HUES6 (cell line): ENCODE measurements around the gene NOG.

Experiments used
- H3K27ac ChIP-seq: 2 replicates; pipeline ENCODE4 v1.7.0; 2013; ENCODE audit warnings: low read depth, mild to moderate bottlenecking, low read length, inconsistent platforms
- H3K27me3 ChIP-seq: 2 replicates; pipeline ENCODE4 v1.6.1; 2013; ENCODE audit warnings: low read length; ENCODE audit not compliant: control insufficient read depth, insufficient read depth
- H3K36me3 ChIP-seq: 2 replicates; pipeline ENCODE4 v1.6.1; 2013; ENCODE audit warnings: low read length; ENCODE audit not compliant: control insufficient read depth, insufficient read depth
- H3K4me1 ChIP-seq: 2 replicates; pipeline ENCODE4 v1.6.1; 2013; ENCODE audit warnings: low read length; ENCODE audit not compliant: control insufficient read depth, insufficient read depth
- H3K4me3 ChIP-seq: 2 replicates; pipeline ENCODE4 v1.5.1; 2013; ENCODE audit warnings: low read depth, low read length
- H3K9ac ChIP-seq: one replicate; pipeline ENCODE4 v1.6.1; 2013; ENCODE audit warnings: mild to moderate bottlenecking, low read length
- H3K9me3 ChIP-seq: 2 replicates; pipeline ENCODE4 v1.6.1; 2013; ENCODE audit warnings: low read depth, low read length; ENCODE audit not compliant: control insufficient read depth, insufficient read depth

The NOG gene

DNA sequence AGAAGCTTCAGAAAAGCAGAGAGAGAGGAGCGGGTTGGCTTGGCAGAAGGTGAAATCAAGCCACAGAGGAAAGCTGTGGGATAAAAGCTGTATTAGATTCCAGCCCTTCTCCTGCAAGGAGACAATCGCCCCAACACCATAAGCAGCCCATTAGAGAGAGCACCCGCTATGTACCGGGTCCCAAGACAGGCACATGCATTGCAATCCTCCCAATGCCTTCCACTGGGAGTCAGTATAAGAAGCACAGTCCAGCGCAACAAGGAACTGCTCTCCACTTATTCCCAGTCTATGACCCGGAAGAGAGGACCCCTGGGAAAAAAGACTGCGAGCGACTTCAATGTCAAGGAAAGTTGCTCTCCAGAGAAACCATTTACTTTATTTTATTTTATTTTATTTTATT, 43.8 kb downstream of the NOG start:
- no peaks in the 10 kb centered on the region for H3K9me3 ChIP-seq
- H3K36me3 ChIP-seq: no peaks in the 10 kb centered on the region
- H3K4me3 ChIP-seq: no peak overlapping the region
- H3K27me3 ChIP-seq: peaks cover 19% of the 10 kb centered on the region
- H3K4me1 ChIP-seq: peaks cover 3% of the 10 kb centered on the region; the same call in 1 of the 2 replicates
- H3K27ac ChIP-seq: no peak overlapping the region
- H3K9ac ChIP-seq: no peak overlapping the region

DNA sequence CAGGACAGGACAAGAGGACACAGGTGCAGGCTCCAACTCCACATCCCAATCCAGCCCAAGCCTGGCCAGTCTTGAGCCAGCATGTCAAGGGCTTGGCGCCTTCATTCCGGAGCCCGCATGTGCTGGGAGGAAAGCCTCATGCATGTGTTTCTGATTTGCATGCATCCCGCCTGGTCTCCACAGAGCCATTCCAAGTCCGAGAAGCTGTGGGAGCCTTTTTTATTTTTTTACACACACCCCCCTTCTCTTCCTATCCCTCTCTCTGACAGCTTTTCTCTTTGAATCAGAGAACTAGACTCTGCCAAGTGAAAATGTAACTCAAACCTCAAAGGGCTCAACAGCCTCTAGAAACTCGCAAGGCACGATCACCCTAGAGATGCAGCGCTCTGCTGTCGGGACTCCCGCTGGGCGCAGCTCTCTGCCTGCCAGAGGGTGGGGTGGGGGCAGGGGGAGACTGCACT, 45.1 kb downstream of the NOG start:
- no peak overlapping the region for H3K9ac ChIP-seq
- no peaks in the 10 kb centered on the region for H3K36me3 ChIP-seq
- peaks cover 19% of the 10 kb centered on the region for H3K27me3 ChIP-seq
- no peak overlapping the region for H3K4me3 ChIP-seq
- H3K27ac ChIP-seq: no peak overlapping the region
- H3K4me1 ChIP-seq: peaks cover 3% of the 10 kb centered on the region; the same call in 1 of the 2 replicates
- no peaks in the 10 kb centered on the region for H3K9me3 ChIP-seq

DNA sequence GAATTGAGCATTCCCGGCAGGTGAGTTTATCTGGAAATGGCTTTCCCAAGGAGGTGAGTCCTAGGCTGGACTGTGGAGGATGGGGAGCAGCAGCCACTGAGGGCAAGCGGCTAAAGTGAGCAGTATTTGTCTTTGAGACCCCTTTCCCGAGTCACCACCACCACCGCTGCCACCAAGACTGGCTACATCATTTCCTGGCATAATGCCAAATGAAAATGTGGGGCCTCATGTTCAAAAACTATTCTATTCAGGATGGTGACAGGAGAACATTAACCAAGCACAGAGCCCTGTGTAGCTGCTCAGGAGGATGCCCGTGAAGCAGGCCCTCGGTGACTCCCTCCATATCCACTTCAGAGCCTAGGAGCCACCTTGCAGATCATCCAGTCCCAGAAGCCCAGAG, 46.0 kb downstream of the NOG start:
- no peak overlapping the region for H3K27ac ChIP-seq
- H3K9ac ChIP-seq: no peak overlapping the region
- H3K27me3 ChIP-seq: peaks cover 19% of the 10 kb centered on the region
- no peak overlapping the region for H3K4me3 ChIP-seq
- peaks cover 3% of the 10 kb centered on the region; the same call in 1 of the 2 replicates for H3K4me1 ChIP-seq
- no peaks in the 10 kb centered on the region for H3K9me3 ChIP-seq
- no peaks in the 10 kb centered on the region for H3K36me3 ChIP-seq

DNA sequence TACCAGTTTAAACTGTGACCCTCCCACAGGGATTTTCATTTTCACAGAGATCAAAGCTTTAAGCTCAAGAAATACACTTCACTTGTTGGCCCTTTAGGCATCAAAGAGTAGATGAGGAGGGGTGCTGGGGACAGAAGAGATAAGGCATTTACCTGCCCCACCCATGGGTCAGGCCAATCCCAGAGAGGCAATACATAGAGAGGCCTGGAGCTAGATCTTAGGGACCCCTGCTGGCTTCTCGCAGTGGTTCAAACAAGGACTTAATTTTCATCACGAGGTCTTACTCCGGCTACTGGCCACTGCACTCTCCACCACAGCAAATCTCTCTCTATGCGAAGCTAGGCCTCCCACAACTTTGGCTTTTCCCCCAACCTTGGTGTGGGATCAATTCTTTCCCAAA, 46.6 kb downstream of the NOG start:
- Histone ChIP-seq H3K4me3 (no peak overlapping the region), H3K9me3 (no peaks in the 10 kb centered on the region), H3K27ac (no peak overlapping the region), H3K27me3 (peaks cover 19% of the 10 kb centered on the region), H3K4me1 (peaks cover 3% of the 10 kb centered on the region; the same call in 1 of the 2 replicates), H3K36me3 (no peaks in the 10 kb centered on the region), H3K9ac (no peak overlapping the region)

DNA sequence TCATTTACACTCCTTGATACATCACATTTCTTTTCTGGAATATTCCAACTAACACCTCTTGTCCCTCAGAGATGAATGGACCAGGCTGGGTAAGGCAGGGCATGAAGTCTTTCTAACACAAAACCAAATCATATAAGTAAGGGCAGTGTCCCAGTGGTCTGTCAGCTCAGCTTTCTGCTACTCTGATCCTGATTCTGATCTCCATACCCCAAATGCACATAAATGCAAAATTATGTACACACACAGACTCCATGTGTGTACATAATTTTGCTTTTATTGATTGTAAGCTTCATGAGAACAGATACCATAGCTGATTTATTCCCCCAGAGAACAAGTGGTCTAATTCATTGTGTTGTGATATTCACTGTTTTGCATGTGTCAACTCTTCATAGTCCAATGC, 47.9 kb downstream of the NOG start:
- H3K9me3 ChIP-seq: no peaks in the 10 kb centered on the region
- peaks cover 18% of the 10 kb centered on the region for H3K27me3 ChIP-seq
- no peak overlapping the region for H3K9ac ChIP-seq

DNA sequence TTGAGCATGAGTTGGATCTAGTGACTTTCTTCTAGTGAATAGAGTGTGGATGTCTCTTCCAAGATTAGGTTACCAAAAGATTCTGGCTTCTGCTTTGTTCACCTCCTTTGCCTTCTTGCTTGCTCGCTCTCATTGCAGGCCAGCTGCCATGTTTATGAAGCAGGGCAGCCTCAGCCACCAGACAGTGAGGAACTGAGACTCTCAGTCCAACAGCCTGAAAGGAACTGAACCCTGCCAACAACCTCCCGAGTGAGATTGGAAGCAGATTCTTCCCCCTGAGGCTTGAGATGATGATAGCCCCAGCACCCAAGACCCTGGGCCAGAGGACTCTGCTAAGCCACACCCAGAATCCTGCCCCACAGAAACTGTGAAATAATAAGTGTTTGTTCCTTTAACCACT, 48.4 kb downstream of the NOG start:
- H3K9me3 ChIP-seq: no peaks in the 10 kb centered on the region
- no peak overlapping the region for H3K4me3 ChIP-seq
- peaks cover 3% of the 10 kb centered on the region; the same call in 1 of the 2 replicates for H3K4me1 ChIP-seq
- no peak overlapping the region for H3K27ac ChIP-seq
- H3K27me3 ChIP-seq: peaks cover 13% of the 10 kb centered on the region
- H3K9ac ChIP-seq: no peak overlapping the region
- H3K36me3 ChIP-seq: no peaks in the 10 kb centered on the region

More for the DNA sequence above, 47.9 kb downstream of the NOG start:
- no peak overlapping the region for H3K4me3 ChIP-seq
- H3K27ac ChIP-seq: no peak overlapping the region
- H3K4me1 ChIP-seq: peaks cover 3% of the 10 kb centered on the region; the same call in 1 of the 2 replicates
- no peaks in the 10 kb centered on the region for H3K36me3 ChIP-seq

DNA sequence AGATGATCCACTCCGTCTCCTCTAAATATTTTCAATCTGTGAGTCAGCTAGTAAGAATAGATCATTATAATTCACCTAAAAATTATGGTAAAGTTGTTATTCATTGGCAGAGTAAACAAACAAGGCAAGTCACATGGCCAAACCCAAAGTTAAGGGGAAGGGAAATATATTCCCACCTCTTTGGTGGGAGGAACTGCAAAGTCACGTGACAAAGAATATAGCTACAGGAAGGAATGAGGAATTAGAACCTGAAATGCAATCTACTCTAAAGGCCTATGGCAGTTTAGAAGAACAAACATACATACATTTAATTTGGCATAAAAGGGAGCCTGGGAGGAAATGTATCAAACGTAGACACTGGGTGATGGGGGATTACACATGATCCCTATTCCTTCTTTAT, 48.9 kb downstream of the NOG start:
- peaks cover 9% of the 10 kb centered on the region; the same call in 1 of the 2 replicates for H3K27me3 ChIP-seq

More for the DNA sequence above, 48.9 kb downstream of the NOG start:
- Histone ChIP-seq H3K4me3 (no peak overlapping the region), H3K9ac (no peak overlapping the region), H3K27ac (no peak overlapping the region), H3K4me1 (peaks cover 3% of the 10 kb centered on the region; the same call in 1 of the 2 replicates), H3K36me3 (no peaks in the 10 kb centered on the region), H3K9me3 (no peaks in the 10 kb centered on the region)
